Measurements from ENCODE around the gene CHSY1. TPM values are rescaled to one million over a fixed set of nuclear protein-coding genes. Genes with fewer than 3 reads are reported as not detected.
A peak's percentile ranks its signal among the peaks of the same experiment; 100 is the strongest.
"Not testable (repeated sequence)": the region's sequence is repeated elsewhere in the genome, so short reads cannot be mapped to it uniquely, and the experiment has no call there.

The CHSY1 gene
- total RNA-seq, 1 experiment from 2014 or later = 29.8 TPM

- peak; percentile 87 for DNase-seq (ENCODE audit: unreplicated experiment)
- Mint-ChIP-seq H3K4me3 (ENCODE audit: unreplicated experiment) (peak overlapping the region; percentile 67), H3K27ac (ENCODE audit: low read depth, unreplicated experiment) (peak overlapping the region; percentile 97), H3K36me3 (ENCODE audit: insufficient read depth, unreplicated experiment) (no peaks in the 10 kb centered on the region), H3K27me3 (ENCODE audit: insufficient read depth, unreplicated experiment) (no peaks in the 10 kb centered on the region), H3K4me1 (ENCODE audit: insufficient read depth, unreplicated experiment) (peaks cover 31% of the 10 kb centered on the region), H3K9me3 (ENCODE audit: unreplicated experiment) (peaks cover 23% of the 10 kb centered on the region)
- intact Hi-C loops (cut with micrococcal nuclease) = loop anchor here (1.0 to 5.0 kb wide), 2 partner anchors 74 to 122 kb away; no protein-coding TSS in a partner anchor
- TF ChIP-seq CTCF (IDR thresholded peaks at IDR 0.05; ENCODE audit: unreplicated experiment) = no peak
- POLR2A ChIA-PET = interaction anchor here (0.7 to 2.6 kb wide), 12 partner anchors 15 to 159 kb away, joined by 3 to 9 read pairs (median 4); partner anchors contain the start of gene CHSY1
- no TSS peak for BruUV-seq (replicated peaks)
- CTCF ChIA-PET = interaction anchor here (0.6 to 1.5 kb wide), 5 partner anchors 11 to 129 kb away, joined by 3 to 4 read pairs (median 3); no protein-coding TSS in a partner anchor
These were observed 123.4 kb downstream of the CHSY1 start for GRCh38 chr15:101128221-101129015.

GRCh38 chr15:101127506-101128076, 124.3 kb downstream of the CHSY1 start:
- peak overlapping the region; percentile 67 for H3K4me3 Mint-ChIP-seq (ENCODE audit: unreplicated experiment)
- H3K27ac Mint-ChIP-seq (ENCODE audit: low read depth, unreplicated experiment) = peak overlapping the region; percentile 97
- intact Hi-C loops (cut with micrococcal nuclease) = loop anchor here (1.0 to 5.0 kb wide), 2 partner anchors 75 to 123 kb away; no protein-coding TSS in a partner anchor
- no peaks in the 10 kb centered on the region for H3K27me3 Mint-ChIP-seq (ENCODE audit: insufficient read depth, unreplicated experiment)
- ChIA-PET CTCF (interaction anchor here (0.8 to 1.6 kb wide), 5 partner anchors 11 to 514 kb away, joined by 3 to 4 read pairs (median 3); no protein-coding TSS in a partner anchor), POLR2A (interaction anchor here (1.0 to 2.6 kb wide), 9 partner anchors 14 to 125 kb away, joined by 3 to 9 read pairs (median 5); partner anchors contain the start of gene CHSY1)
- peaks cover 23% of the 10 kb centered on the region for H3K9me3 Mint-ChIP-seq (ENCODE audit: unreplicated experiment)
- TF ChIP-seq CTCF (IDR thresholded peaks at IDR 0.05; ENCODE audit: unreplicated experiment) = no peak
- no peaks in the 10 kb centered on the region for H3K36me3 Mint-ChIP-seq (ENCODE audit: insufficient read depth, unreplicated experiment)
- DNase-seq (ENCODE audit: unreplicated experiment) = peak; percentile 86
- peaks cover 35% of the 10 kb centered on the region for H3K4me1 Mint-ChIP-seq (ENCODE audit: insufficient read depth, unreplicated experiment)
- BruUV-seq (replicated peaks) = no TSS peak

- intact Hi-C loops (cut with micrococcal nuclease) = loop anchor here (5.0 kb wide), 1 partner anchor 75 kb away; no protein-coding TSS in a partner anchor
- H3K27ac Mint-ChIP-seq (ENCODE audit: low read depth, unreplicated experiment) = peak overlapping the region; percentile 97
- no TSS peak for BruUV-seq (replicated peaks)
- no peak for TF ChIP-seq CTCF (IDR thresholded peaks at IDR 0.05; ENCODE audit: unreplicated experiment)
- H3K36me3 Mint-ChIP-seq (ENCODE audit: insufficient read depth, unreplicated experiment) = no peaks in the 10 kb centered on the region
- peaks cover 35% of the 10 kb centered on the region for H3K4me1 Mint-ChIP-seq (ENCODE audit: insufficient read depth, unreplicated experiment)
- no peaks in the 10 kb centered on the region for H3K27me3 Mint-ChIP-seq (ENCODE audit: insufficient read depth, unreplicated experiment)
- H3K9me3 Mint-ChIP-seq (ENCODE audit: unreplicated experiment) = peaks cover 23% of the 10 kb centered on the region
- H3K4me3 Mint-ChIP-seq (ENCODE audit: unreplicated experiment) = peak overlapping the region; percentile 67
- peak; percentile 15 for DNase-seq (ENCODE audit: unreplicated experiment)
- POLR2A ChIA-PET = interaction anchor here (1.6 to 2.6 kb wide), 3 partner anchors 14 to 124 kb away, joined by 4 to 9 read pairs (median 5); no protein-coding TSS in a partner anchor
- CTCF ChIA-PET = interaction anchor here (0.8 to 1.6 kb wide), 4 partner anchors 10 to 515 kb away, joined by 3 to 4 read pairs (median 3); no protein-coding TSS in a partner anchor
These were observed 125.0 kb downstream of the CHSY1 start for GRCh38 chr15:101126618-101127505.

GRCh38 chr15:101125881-101126428, 125.9 kb downstream of the CHSY1 start:
- Mint-ChIP-seq H3K9me3 (ENCODE audit: unreplicated experiment) (peaks cover 23% of the 10 kb centered on the region), H3K4me1 (ENCODE audit: insufficient read depth, unreplicated experiment) (peaks cover 28% of the 10 kb centered on the region)
- not testable (repeated sequence) for H3K27ac Mint-ChIP-seq (ENCODE audit: low read depth, unreplicated experiment); H3K4me3 Mint-ChIP-seq (ENCODE audit: unreplicated experiment); DNase-seq (ENCODE audit: unreplicated experiment); H3K27me3 Mint-ChIP-seq (ENCODE audit: insufficient read depth, unreplicated experiment); BruUV-seq (replicated peaks); H3K36me3 Mint-ChIP-seq (ENCODE audit: insufficient read depth, unreplicated experiment)
- intact Hi-C loops (cut with micrococcal nuclease) = loop anchor here (5.0 kb wide), 1 partner anchor 76 kb away; no protein-coding TSS in a partner anchor
- ChIA-PET POLR2A (interaction anchor here (2.1 kb wide), 1 partner anchor 13 kb away, joined by 5 read pairs; no protein-coding TSS in a partner anchor), CTCF (interaction anchor here (1.6 kb wide), 1 partner anchor 38 kb away, joined by 4 read pairs; no protein-coding TSS in a partner anchor)
